Stimulated activated CD8-positive, alpha-beta memory T cell treated with anti-CD3 and anti-CD28 coated beads, Interleukin-15, amount 100 ng/mL, for 1 hour (primary cell): ENCODE results near the gene SERGEF.

Experiments used
- DNase-seq: peaks from one replicate; pipeline ENCODE4 v3.0.0-alpha.2; 2020; ENCODE audit warnings: low read depth

Gene SERGEF

GRCh38 chr11:17783878-17784277 is 229.0 kb downstream of the SERGEF start:
- DNase-seq: no peak

GRCh38 chr11:17782603-17783337 is 230.1 kb downstream of the SERGEF start:
- no peak for DNase-seq

- DNase-seq: no peak
Measured at GRCh38 chr11:17782145-17782544, 230.7 kb downstream of the SERGEF start.

- DNase-seq: no peak
Measured at GRCh38 chr11:17781626-17782025, 231.2 kb downstream of the SERGEF start.

- no peak for DNase-seq
Measured at GRCh38 chr11:17781221-17781620, 231.6 kb downstream of the SERGEF start.

- no peak for DNase-seq
Measured at GRCh38 chr11:17780668-17781067, 232.2 kb downstream of the SERGEF start.

GRCh38 chr11:17779861-17780594 is 232.8 kb downstream of the SERGEF start:
- DNase-seq: no peak

- DNase-seq: no peak
Measured at GRCh38 chr11:17778956-17779860, 233.6 kb downstream of the SERGEF start.

- no peak for DNase-seq
Measured at GRCh38 chr11:17778352-17778751, 234.5 kb downstream of the SERGEF start.

GRCh38 chr11:17777738-17778091 is 235.1 kb downstream of the SERGEF start:
- DNase-seq: no peak

- no peak for DNase-seq
Measured at GRCh38 chr11:17777086-17777737, 235.6 kb downstream of the SERGEF start.

- no peak for DNase-seq
Measured at GRCh38 chr11:17776212-17776875, 236.5 kb downstream of the SERGEF start.

GRCh38 chr11:17775507-17776211 is 237.2 kb downstream of the SERGEF start:
- DNase-seq: no peak

- no peak for DNase-seq
Measured at GRCh38 chr11:17775035-17775348, 237.9 kb downstream of the SERGEF start.

- no peak for DNase-seq
Measured at GRCh38 chr11:17774232-17775034, 238.4 kb downstream of the SERGEF start.

- DNase-seq: no peak
Measured at GRCh38 chr11:17773674-17774073, 239.2 kb downstream of the SERGEF start.

GRCh38 chr11:17772704-17773600 is 239.9 kb downstream of the SERGEF start:
- DNase-seq: no peak

- no peak for DNase-seq
Measured at GRCh38 chr11:17771841-17772401, 240.9 kb downstream of the SERGEF start.

- DNase-seq: no peak
Measured at GRCh38 chr11:17771415-17771814, 241.4 kb downstream of the SERGEF start.
